Upper lobe of right lung (tissue), 1 donor: ENCODE data around the gene FRS3. TPM values are rescaled to one million over a fixed set of nuclear protein-coding genes. Genes with fewer than 3 reads are reported as not detected.

ENCODE experiments used
- ATAC-seq: fragments of 200-7000 bp; cut with Tn5 transposase; one replicate; pipeline ENCODE4 v1.9.1; 2020; ENCODE audit warnings: mild to moderate bottlenecking, moderate library complexity
- DNase-seq: peaks from one replicate; pipeline ENCODE4 v3.0.0-alpha.2; 2020
- H3K27ac ChIP-seq: fragments of 200-600 bp; one replicate; pipeline ENCODE4 v1.8.0; 2022
- H3K27me3 ChIP-seq: fragments of 200-600 bp; one replicate; pipeline ENCODE4 v1.8.0; 2022; ENCODE audit warnings: mild to moderate bottlenecking
- H3K36me3 ChIP-seq: fragments of 200-600 bp; one replicate; pipeline ENCODE4 v1.8.0; 2022
- H3K4me1 ChIP-seq: fragments of 200-600 bp; one replicate; pipeline ENCODE4 v1.8.0; 2022
- H3K4me3 ChIP-seq: fragments of 200-600 bp; one replicate; pipeline ENCODE4 v1.8.0; 2022; ENCODE audit warnings: mild to moderate bottlenecking
- H3K9me3 ChIP-seq: fragments of 200-600 bp; one replicate; pipeline ENCODE4 v1.8.0; 2022
- intact Hi-C: fragments of 100-400 bp; cut with DNase I; formaldehyde crosslinking; loops from one replicate; pipeline ENCODE4 v1.11.0; 2022
- total RNA-seq: library from RNA; stranded (reverse); fragmentation: NEBNext Ultra II Directional; extraction: Animal tissue kit (Norgen Biotek cat#: 25700); gene quantifications from one replicate; pipeline ENCODE4 v1.2.1, GENCODE V29; 2021
- TF ChIP-seq, protein P1 (sequence below): fragments of 200-600 bp; IDR thresholded peaks from one replicate; pipeline ENCODE4 v1.8.0; 2022; ENCODE audit warnings: antibody characterized with exemption
- donor health status: DM: no; HTN: yes; CAD: no; lungs with severe emphysema.

The FRS3 gene
- total RNA-seq, 1 donor from 2014 or later: 8.5 TPM

DNA sequence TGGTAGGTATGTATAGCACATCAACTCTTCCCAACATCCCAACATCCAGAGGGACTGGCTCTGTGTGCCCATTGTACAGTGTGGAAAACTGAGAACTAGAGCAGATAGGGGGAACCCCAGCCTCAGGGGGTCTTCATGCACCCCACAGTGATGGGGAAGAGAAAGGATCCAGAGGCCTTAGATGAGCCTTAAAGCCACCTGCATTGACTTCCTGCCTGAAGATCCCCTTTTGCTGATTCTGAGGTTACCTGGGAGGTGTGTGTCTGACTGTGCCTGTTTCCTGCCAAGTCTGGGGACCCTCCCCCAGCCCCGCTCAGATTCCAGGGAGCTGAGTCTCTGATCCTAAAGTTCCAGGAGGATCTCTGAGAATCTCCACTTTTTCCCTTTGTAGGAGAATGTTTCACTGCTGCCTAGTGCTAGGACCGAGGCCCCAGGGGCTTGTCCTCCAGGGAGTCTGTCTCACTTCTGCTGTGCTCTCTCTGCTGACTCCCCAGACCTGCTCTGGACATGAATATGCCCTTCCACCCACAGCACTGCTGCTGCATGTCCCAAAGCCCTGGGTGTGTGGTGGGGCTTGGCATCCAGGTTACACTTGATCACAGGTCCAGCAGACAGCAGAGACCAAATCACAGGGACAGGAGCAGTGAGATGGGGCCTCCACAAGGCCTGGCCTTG is 19.7 kb downstream of the FRS3 start:
- Histone ChIP-seq H3K9me3 (no peaks in the 10 kb centered on the region), H3K36me3 (no peaks in the 10 kb centered on the region), H3K27me3 (no peaks in the 10 kb centered on the region), H3K27ac (no peak overlapping the region), H3K4me3 (no peak overlapping the region), H3K4me1 (no peaks in the 10 kb centered on the region)
- ATAC-seq: no peak
- DNase-seq: no peak
- TF ChIP-seq, protein P1, sequence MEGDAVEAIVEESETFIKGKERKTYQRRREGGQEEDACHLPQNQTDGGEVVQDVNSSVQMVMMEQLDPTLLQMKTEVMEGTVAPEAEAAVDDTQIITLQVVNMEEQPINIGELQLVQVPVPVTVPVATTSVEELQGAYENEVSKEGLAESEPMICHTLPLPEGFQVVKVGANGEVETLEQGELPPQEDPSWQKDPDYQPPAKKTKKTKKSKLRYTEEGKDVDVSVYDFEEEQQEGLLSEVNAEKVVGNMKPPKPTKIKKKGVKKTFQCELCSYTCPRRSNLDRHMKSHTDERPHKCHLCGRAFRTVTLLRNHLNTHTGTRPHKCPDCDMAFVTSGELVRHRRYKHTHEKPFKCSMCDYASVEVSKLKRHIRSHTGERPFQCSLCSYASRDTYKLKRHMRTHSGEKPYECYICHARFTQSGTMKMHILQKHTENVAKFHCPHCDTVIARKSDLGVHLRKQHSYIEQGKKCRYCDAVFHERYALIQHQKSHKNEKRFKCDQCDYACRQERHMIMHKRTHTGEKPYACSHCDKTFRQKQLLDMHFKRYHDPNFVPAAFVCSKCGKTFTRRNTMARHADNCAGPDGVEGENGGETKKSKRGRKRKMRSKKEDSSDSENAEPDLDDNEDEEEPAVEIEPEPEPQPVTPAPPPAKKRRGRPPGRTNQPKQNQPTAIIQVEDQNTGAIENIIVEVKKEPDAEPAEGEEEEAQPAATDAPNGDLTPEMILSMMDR: no peak
- intact Hi-C loops: no loop called here

DNA sequence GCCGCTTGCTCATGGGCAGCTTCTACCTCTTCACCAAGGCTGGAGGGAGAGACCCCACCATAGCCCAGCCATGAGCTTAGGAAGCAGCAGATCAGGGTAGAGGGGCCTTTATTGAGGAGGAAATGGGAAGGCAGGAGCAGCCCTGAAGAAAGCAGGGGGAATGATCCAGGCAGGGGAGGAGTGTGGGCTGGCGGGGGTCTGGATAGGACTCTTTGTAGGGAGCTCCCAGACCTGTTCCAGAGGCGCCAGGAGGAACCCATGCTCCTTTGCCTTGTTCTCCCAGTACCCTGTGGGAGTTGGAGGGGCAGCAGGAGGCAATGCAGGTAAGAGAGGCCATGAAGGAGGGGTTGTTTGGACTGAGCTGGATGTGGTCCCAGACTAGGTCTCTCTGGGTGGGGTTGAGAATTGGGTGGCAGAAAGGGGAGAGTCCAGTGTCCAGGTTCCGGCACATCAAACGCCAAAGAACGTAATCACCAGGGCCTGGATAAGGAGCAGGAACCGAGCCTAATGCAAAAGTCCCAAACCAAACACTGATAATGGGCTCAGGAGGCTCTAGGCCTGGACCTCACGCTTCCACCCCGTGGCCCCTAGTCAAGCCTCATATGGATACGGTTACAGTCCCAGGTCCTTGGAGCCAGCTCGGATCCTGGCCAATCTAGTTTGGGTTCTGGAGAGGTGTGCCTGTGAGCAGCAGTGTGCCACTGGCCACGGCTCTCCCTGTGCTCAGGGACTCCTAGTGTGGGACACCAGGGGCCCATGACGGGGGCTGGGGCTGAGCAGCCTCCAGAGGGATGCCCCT is 20.4 kb downstream of the FRS3 start:
- no peaks in the 10 kb centered on the region for H3K36me3 ChIP-seq

DNA sequence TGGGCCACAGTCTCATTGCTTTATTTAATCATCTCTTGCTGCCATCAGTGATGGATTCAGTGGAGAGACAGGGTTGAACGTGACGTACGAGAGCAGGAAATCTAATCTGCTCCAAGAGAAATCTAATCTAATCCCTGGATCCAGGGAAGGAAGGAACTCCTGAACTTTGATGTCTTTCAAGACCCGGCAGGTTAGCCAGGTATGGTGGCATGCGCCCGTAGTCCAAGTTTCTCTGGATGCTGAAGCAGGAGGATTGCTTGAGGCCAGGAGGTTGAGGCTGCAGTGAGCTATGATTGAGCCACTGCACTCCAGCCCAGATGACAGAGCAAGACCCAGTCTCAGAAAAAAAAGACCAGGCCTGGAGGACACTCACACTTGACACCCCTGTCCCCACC is 21.1 kb downstream of the FRS3 start:
- intact Hi-C loops: no loop called here
- TF ChIP-seq, protein P1: no peak
- no peak overlapping the region for H3K27ac ChIP-seq

More for the DNA sequence above, 20.4 kb downstream of the FRS3 start:
- ATAC-seq (no peak), DNase-seq (no peak)
- intact Hi-C loops: no loop called here
- H3K9me3 ChIP-seq: no peaks in the 10 kb centered on the region
- TF ChIP-seq, protein P1: no peak
- no peak overlapping the region for H3K4me3 ChIP-seq
- no peak overlapping the region for H3K27ac ChIP-seq
- H3K27me3 ChIP-seq: no peaks in the 10 kb centered on the region
- no peaks in the 10 kb centered on the region for H3K4me1 ChIP-seq

DNA sequence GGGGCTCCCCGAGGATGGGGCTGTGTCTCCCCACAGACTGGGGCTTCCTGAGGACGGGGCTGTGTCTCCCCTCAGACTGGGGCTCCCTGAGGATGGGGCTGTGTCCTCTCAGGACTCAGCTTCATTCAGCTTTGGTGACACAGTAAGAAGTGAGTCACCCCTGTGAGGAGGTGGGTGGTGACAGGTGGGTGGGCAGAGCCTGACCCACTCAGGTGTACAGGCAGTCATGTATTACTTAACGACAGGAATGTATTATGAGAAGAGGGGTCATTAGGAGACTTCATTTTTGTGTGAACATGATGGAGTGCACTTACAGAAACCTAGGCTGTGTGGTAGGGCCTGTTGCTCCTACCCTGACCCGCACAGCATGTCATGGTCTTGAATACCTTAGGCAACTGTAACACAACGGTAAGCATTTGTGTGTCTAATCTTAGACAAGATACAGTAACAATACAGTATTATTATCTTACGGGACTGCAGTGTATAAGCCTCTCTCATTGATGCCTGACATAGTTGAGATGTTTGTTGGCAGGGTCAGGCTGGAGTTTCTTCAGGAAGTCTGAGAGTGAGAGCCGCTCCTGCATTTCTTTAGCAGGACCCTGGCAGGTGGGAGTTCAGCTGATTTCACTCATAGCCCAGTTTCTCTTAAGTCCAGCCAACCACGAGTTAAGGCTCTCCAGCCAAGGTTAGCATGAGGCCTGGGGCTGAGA is 21.6 kb downstream of the FRS3 start:
- H3K27me3 ChIP-seq: no peaks in the 10 kb centered on the region
- H3K4me3 ChIP-seq: no peak overlapping the region
- H3K4me1 ChIP-seq: no peaks in the 10 kb centered on the region
- TF ChIP-seq, protein P1: no peak
- no peaks in the 10 kb centered on the region for H3K36me3 ChIP-seq
- intact Hi-C loops: no loop called here
- ATAC-seq: peak; percentile 21
- H3K9me3 ChIP-seq: no peaks in the 10 kb centered on the region
- no peak for DNase-seq
- no peak overlapping the region for H3K27ac ChIP-seq

More for the DNA sequence above, 21.1 kb downstream of the FRS3 start:
- H3K4me1 ChIP-seq: no peaks in the 10 kb centered on the region
- H3K27me3 ChIP-seq: no peaks in the 10 kb centered on the region
- DNase-seq (no peak), ATAC-seq (no peak)
- no peaks in the 10 kb centered on the region for H3K36me3 ChIP-seq
- H3K4me3 ChIP-seq: no peak overlapping the region
- H3K9me3 ChIP-seq: no peaks in the 10 kb centered on the region

DNA sequence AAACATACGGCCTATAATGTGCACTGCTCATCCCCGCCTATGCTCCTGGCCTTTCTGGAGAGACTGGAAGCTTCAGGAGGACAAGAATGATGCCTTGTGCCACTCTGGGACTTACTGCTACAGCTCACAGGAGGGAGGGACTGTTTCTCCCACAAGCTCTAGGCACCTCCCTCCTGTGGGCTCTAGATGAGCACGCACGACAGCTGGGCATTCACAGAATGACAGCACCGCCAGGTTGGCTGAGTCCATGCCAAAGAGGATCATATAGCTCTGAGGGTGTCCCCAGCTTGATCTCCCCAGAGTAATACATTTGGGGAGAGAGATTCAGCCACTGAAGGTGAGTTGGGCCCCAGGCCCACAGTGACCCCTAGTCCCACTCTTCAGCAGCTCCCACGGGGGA is 22.4 kb downstream of the FRS3 start:
- intact Hi-C loops: no loop called here
- no peak for ATAC-seq
- no peaks in the 10 kb centered on the region for H3K9me3 ChIP-seq

More for the DNA sequence above, 22.4 kb downstream of the FRS3 start:
- no peak for DNase-seq
- Histone ChIP-seq H3K4me3 (no peak overlapping the region), H3K27me3 (no peaks in the 10 kb centered on the region), H3K36me3 (no peaks in the 10 kb centered on the region), H3K4me1 (no peaks in the 10 kb centered on the region), H3K27ac (no peak overlapping the region)
- TF ChIP-seq, protein P1: no peak
